Neuronal stem cell (in vitro differentiated cells): ENCODE results near the gene DMKN.

ENCODE experiments used
- DNase-seq: peaks from one replicate; pipeline ENCODE4 v3.0.0-alpha.2; 2013; ENCODE audit warnings: low spot score
- H2AFZ ChIP-seq: one replicate; pipeline ENCODE4 v1.6.1; 2013; ENCODE audit warnings: mild to moderate bottlenecking, low read length, inconsistent platforms
- H2AK5ac ChIP-seq: 2 replicates; pipeline ENCODE4 v1.6.1; 2013; ENCODE audit warnings: low read depth, mild to moderate bottlenecking, inconsistent platforms, low read length, moderate library complexity, mixed read lengths
- H2BK120ac ChIP-seq: 2 replicates; pipeline ENCODE4 v1.6.1; 2013; ENCODE audit warnings: low read depth, mild to moderate bottlenecking, inconsistent platforms, low read length, moderate library complexity, mixed read lengths
- H2BK12ac ChIP-seq: one replicate; pipeline ENCODE4 v1.6.1; 2013; ENCODE audit warnings: low read length, inconsistent platforms
- H2BK15ac ChIP-seq: 2 replicates; pipeline ENCODE4 v1.6.1; 2013; ENCODE audit warnings: mild to moderate bottlenecking, low read length, inconsistent platforms, mixed read lengths
- H2BK5ac ChIP-seq: one replicate; pipeline ENCODE4 v1.6.1; 2013; ENCODE audit warnings: inconsistent platforms, mild to moderate bottlenecking, low read length, moderate library complexity
- H3K14ac ChIP-seq: one replicate; pipeline ENCODE4 v1.6.1; 2013; ENCODE audit warnings: low read length, inconsistent platforms
- H3K18ac ChIP-seq: 2 replicates; pipeline ENCODE4 v1.6.1; 2013; ENCODE audit warnings: low read length, inconsistent platforms
- H3K23ac ChIP-seq: 2 replicates; pipeline ENCODE4 v1.6.1; 2013; ENCODE audit warnings: low read depth, mild to moderate bottlenecking, mixed read lengths, low read length, inconsistent platforms; ENCODE audit not compliant: poor library complexity
- H3K27ac ChIP-seq: replicated peaks from 3 replicates; pipeline ENCODE4 v1.5.1; 2013; ENCODE audit warnings: low read length, inconsistent platforms
- H3K27me3 ChIP-seq, 3 experiments: 2 replicates each; pipeline ENCODE4 v1.6.1; 2013; ENCODE audit warnings: low read length in 3 of 3, mild to moderate bottlenecking in 2 of 3, inconsistent platforms in 1 of 3, low read depth in 1 of 3, mixed read lengths in 1 of 3, moderate library complexity in 1 of 3; ENCODE audit not compliant: control insufficient read depth in 3 of 3, insufficient read depth in 3 of 3
- H3K36me3 ChIP-seq, 2 donors: replicated peaks in 1 of 2; 2 replicates each; pipeline ENCODE4 v1.6.1; 2013; ENCODE audit warnings: low read length in 2 of 2; ENCODE audit not compliant: control insufficient read depth in 2 of 2, insufficient read depth in 2 of 2
- H3K4ac ChIP-seq: 2 replicates; pipeline ENCODE4 v1.6.1; 2013; ENCODE audit warnings: inconsistent platforms, mild to moderate bottlenecking, low read length, moderate library complexity
- H3K4me1 ChIP-seq, 2 donors: 1 replicate in 1 of 2; 2 replicates in 1 of 2; pipeline ENCODE4 v1.6.1; 2013; ENCODE audit warnings: low read length in 2 of 2, low read depth in 1 of 2; ENCODE audit not compliant: control insufficient read depth in 2 of 2, insufficient read depth in 1 of 2
- H3K4me2 ChIP-seq: one replicate; pipeline ENCODE4 v1.6.1; 2013; ENCODE audit warnings: mild to moderate bottlenecking, low read length, inconsistent platforms; ENCODE audit not compliant: insufficient read depth, poor library complexity, severe bottlenecking
- H3K4me3 ChIP-seq, 2 donors: 2 replicates each; pipeline ENCODE4 v1.5.1; 2013; ENCODE audit warnings: low read length in 2 of 2, mild to moderate bottlenecking in 2 of 2, inconsistent platforms in 1 of 2, moderate library complexity in 1 of 2
- H3K79me1 ChIP-seq: one replicate; pipeline ENCODE4 v1.6.1; 2013; ENCODE audit warnings: low read depth, mild to moderate bottlenecking, inconsistent platforms, low read length, moderate library complexity
- H3K9ac ChIP-seq: one replicate; pipeline ENCODE4 v1.6.1; 2013; ENCODE audit warnings: mild to moderate bottlenecking, low read depth, low read length, inconsistent platforms; ENCODE audit not compliant: poor library complexity
- H3K9me3 ChIP-seq, 2 donors: replicated peaks in 1 of 2; 2 replicates each; pipeline versions ENCODE3 to v1.6.1; 2013; ENCODE audit warnings: low read length in 2 of 2, mild to moderate bottlenecking in 2 of 2, inconsistent platforms in 1 of 2, low read depth in 1 of 2, mixed read lengths in 1 of 2, moderate library complexity in 1 of 2; ENCODE audit not compliant: control insufficient read depth in 2 of 2, insufficient read depth in 1 of 2
- H4K8ac ChIP-seq: one replicate; pipeline ENCODE4 v1.6.1; 2013; ENCODE audit warnings: low read depth, mild to moderate bottlenecking, inconsistent platforms, low read length, moderate library complexity
- H4K91ac ChIP-seq: one replicate; pipeline ENCODE4 v1.6.1; 2013; ENCODE audit warnings: low read length, low read depth, mild to moderate bottlenecking, inconsistent platforms; ENCODE audit not compliant: poor library complexity
- WGBS, 2 donors: extraction: QIAGEN DNeasy Blood & Tissue Kit; methylation state at CpG; one replicate each; pipeline ENCODE4 v1.1.7; 2013; ENCODE audit warnings: missing lambda C conversion rate in 2 of 2, mixed read lengths in 1 of 2; ENCODE audit not compliant: insufficient read length in 2 of 2, insufficient replicate concordance in 1 of 2; ENCODE audit errors: extremely low coverage in 2 of 2; 5-methylcytosine and 5-hydroxymethylcytosine counted together

The DMKN gene

DNA sequence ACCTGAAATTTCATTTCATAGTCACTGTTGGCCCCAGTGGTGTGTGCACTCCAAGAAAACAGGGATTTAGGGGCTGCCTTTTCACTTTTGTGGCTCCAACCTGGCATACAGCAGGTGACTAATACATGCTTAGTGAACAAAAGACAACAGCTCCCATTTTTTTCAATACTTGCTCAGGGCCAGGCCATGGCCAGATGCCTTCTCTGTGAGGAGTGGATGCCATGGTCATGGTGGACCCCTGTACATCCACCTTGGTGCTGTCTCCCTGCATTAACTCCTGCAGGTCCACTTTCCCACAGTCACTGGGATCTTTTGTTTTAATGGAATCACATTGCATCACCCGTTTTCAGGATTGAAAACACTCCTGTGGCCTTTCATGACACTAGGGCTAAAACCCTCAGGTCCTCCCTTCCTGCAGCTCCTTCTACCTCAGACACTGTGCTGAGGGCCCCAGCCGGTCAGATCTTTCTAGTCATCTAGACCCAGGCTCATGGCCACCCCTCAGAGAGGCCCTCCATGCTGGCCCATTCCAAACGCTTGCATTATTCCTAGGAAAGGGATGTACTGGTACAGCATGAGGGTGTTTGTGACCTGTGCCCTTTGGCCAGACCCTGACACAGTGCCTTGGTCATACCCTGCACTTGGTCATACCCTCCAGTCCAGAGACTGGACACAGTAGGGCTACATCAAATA lies 30.8 kb upstream of the DMKN start:
- Histone ChIP-seq H3K4ac (no peak overlapping the region), H3K4me2 (peak overlapping the region; percentile 61), H3K36me3 (peaks cover 18 to 46% of the 10 kb centered on the region in 2 donors), H2BK120ac (no peak overlapping the region), H3K79me1 (peaks cover 7% of the 10 kb centered on the region), H4K8ac (no peak overlapping the region), H3K14ac (no peak overlapping the region), H4K91ac (no peak overlapping the region), H2BK5ac (peak overlapping the region; percentile 54), H2AFZ (peak overlapping the region; percentile 98), H2BK12ac (no peak overlapping the region), H3K9me3 (peaks cover 0 to 2% of the 10 kb centered on the region in 2 donors), H3K23ac (no peak overlapping the region), H3K27ac (no peak overlapping the region), H3K4me3 (peak overlapping the region; percentile 71 to 97), H2BK15ac (no peak overlapping the region), H2AK5ac (no peak overlapping the region), H3K4me1 (peaks cover 5 to 8% of the 10 kb centered on the region in 2 donors), H3K27me3 (no peaks in the 10 kb centered on the region), H3K18ac (no peak overlapping the region), H3K9ac (no peak overlapping the region)
- no peak for DNase-seq
- no CpG with 5 or more reads among the region's 3 CpGs for WGBS, 2 donors

DNA sequence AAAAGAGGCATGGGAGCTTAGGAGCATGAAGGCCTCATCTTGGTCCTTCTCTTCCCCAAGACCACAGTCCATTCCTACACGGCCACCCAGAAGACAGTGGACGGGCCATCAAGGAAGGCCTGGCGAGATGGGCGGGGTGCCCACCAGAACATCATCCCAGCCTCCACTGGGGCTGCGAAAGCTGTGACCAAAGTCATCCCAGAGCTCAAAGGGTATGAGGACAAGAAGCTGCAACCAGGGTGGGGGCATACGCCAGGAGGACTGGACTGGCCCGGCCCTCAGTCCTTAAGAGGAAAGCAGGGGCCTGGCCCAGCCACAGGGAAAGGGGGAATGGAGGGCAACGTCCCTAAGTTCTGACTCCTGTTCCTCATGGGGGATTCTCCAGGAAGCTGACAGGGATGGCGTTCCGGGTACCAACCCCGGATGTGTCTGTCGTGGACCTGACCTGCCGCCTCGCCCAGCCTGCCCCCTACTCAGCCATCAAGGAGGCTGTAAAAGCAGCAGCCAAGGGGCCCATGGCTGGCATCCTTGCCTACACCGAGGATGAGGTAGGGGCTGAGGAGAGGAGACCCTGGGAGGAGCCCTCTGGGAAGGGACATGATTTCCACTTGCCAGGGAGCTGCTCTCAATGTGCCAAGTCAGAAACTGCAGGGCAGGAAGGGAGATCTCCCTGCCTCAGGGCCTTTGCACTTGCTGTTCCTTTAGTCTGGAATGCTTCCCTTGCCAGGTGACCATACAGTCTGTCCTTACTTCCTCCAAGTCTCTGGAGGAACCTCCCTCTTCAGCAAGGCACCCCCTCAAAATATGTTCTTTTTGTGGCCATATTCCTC lies 30.0 kb upstream of the DMKN start:
- Histone ChIP-seq H3K9me3 (peaks cover 0 to 2% of the 10 kb centered on the region in 2 donors), H2BK15ac (no peak overlapping the region), H3K18ac (no peak overlapping the region), H4K91ac (no peak overlapping the region), H3K79me1 (peaks cover 7% of the 10 kb centered on the region), H3K4me2 (no peak overlapping the region), H3K23ac (no peak overlapping the region), H3K14ac (no peak overlapping the region), H3K27me3 (no peaks in the 10 kb centered on the region), H3K36me3 (peaks cover 16 to 45% of the 10 kb centered on the region in 2 donors), H3K9ac (no peak overlapping the region), H3K4me3 (peak overlapping the region in 1 of 2 donors; percentile 71), H4K8ac (no peak overlapping the region), H3K4me1 (peaks cover 5 to 8% of the 10 kb centered on the region in 2 donors), H2AFZ (no peak overlapping the region), H2BK120ac (no peak overlapping the region), H3K4ac (no peak overlapping the region), H2BK12ac (no peak overlapping the region), H2BK5ac (peak overlapping the region; percentile 54), H3K27ac (no peak overlapping the region), H2AK5ac (no peak overlapping the region)
- no CpG with 5 or more reads among the region's 15 CpGs for WGBS, 2 donors
- DNase-seq: no peak

DNA sequence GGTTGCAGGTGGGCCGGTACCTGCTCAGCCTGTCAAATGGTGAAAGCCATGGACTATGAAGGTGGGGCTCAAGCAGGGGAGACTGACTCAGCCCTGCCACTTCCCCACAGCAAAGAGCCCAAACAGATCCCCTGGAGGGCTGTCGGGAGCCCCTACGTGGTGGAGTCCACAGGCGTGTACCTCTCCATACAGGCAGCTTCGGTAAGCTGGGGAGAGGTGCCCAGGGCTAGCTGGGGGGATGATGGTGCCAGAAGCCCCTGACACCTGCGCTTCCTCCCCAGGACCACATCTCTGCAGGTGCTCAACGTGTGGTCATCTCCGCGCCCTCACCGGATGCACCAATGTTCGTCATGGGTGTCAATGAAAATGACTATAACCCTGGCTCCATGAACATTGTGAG lies 28.8 kb upstream of the DMKN start:
- no peak for DNase-seq
- Histone ChIP-seq H3K4me3 (no peak overlapping the region), H3K79me1 (peaks cover 7% of the 10 kb centered on the region), H4K8ac (no peak overlapping the region), H2BK12ac (no peak overlapping the region), H3K27me3 (no peaks in the 10 kb centered on the region), H2AK5ac (no peak overlapping the region), H3K4me2 (no peak overlapping the region), H3K9me3 (peaks cover 0 to 2% of the 10 kb centered on the region in 2 donors), H3K4me1 (peaks cover 5 to 8% of the 10 kb centered on the region in 2 donors), H3K4ac (no peak overlapping the region), H4K91ac (no peak overlapping the region), H2BK5ac (peak overlapping the region; percentile 61), H3K36me3 (peaks cover 13 to 33% of the 10 kb centered on the region in 2 donors), H2BK120ac (no peak overlapping the region), H3K14ac (no peak overlapping the region), H3K23ac (no peak overlapping the region), H3K27ac (no peak overlapping the region), H3K9ac (no peak overlapping the region), H3K18ac (no peak overlapping the region), H2AFZ (no peak overlapping the region), H2BK15ac (no peak overlapping the region)
- WGBS, 2 donors: no CpG with 5 or more reads among the region's 11 CpGs

DNA sequence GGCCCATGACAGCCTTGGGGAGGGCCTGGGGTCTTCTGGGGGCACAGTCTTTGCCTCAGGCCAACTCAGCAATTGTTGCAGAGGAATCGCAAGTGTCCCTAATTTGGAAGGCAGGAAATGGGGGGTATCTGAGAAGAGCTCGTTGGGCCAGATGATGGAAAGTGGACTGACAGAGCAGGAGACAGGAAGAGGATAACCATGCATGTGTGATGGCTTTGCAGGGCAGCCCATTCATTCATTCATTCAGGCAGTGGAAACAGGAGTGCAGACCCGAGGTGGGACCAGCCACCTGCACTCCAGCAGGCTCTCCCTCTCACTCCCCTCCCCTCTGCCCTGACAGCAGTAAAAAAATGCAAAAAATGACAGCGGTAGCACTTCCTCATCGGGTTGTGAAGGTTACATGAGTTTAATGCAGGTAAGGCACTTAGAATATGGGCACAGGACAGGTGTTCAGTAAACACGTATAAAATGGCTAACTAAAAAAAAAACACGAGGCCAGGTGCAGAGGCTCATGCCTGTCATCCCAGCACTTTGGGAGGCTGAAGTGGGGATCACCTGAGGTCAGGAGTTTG lies 27.0 kb upstream of the DMKN start:
- WGBS, 2 donors: no CpG with 5 or more reads among the region's 7 CpGs
- no peak overlapping the region for H2AFZ ChIP-seq
- no peak overlapping the region for H3K14ac ChIP-seq
- H3K36me3 ChIP-seq: peaks cover 13 to 27% of the 10 kb centered on the region in 2 donors
- H2BK120ac ChIP-seq: no peak overlapping the region
- no peak overlapping the region for H2BK15ac ChIP-seq
- H2BK12ac ChIP-seq: no peak overlapping the region
- no peak overlapping the region for H3K23ac ChIP-seq
- no peak overlapping the region for H4K8ac ChIP-seq
- H3K18ac ChIP-seq: no peak overlapping the region
- no peak overlapping the region for H3K4me3 ChIP-seq
- DNase-seq: no peak
- no peak overlapping the region for H2AK5ac ChIP-seq
- H3K4me2 ChIP-seq: no peak overlapping the region
- no peak overlapping the region for H4K91ac ChIP-seq
- H3K9ac ChIP-seq: no peak overlapping the region
- H3K79me1 ChIP-seq: peaks cover 7% of the 10 kb centered on the region
- H3K9me3 ChIP-seq: peaks cover 0 to 2% of the 10 kb centered on the region in 2 donors
- peaks cover 0 to 2% of the 10 kb centered on the region in 2 donors for H3K4me1 ChIP-seq
- H3K27ac ChIP-seq: no peak overlapping the region
- no peaks in the 10 kb centered on the region for H3K27me3 ChIP-seq
- no peak overlapping the region for H3K4ac ChIP-seq
- no peak overlapping the region for H2BK5ac ChIP-seq
